Measurements from ENCODE around the gene TNF.

GRCh38 chr6:31531162-31531561 lies 44.2 kb upstream of the TNF start:
- no peak for TF ChIP-seq POLR2A (IDR thresholded peaks at IDR 0.05)
- TF ChIP-seq CTCF (IDR thresholded peaks at IDR 0.05): no peak

All from testis (tissue), 2 donors.